K562 (cell line): ENCODE measurements around the gene UBXN10. TPM values are rescaled to one million over a fixed set of nuclear protein-coding genes. Genes with fewer than 3 reads are reported as not detected.
A peak's percentile ranks its signal among the peaks of the same experiment; 100 is the strongest.

Source experiments
- ATAC-seq: fragments of 200-7000 bp; cut with Tn5 transposase; 3 replicates; pipeline ENCODE4 v1.9.1; 2020; ENCODE audit warnings: moderate library complexity
- BruUV-seq: library from RNA; stranded (reverse); fragments of 400-500 nt; replicated peaks from 2 replicates; lab custom pipeline; 2021; lab: Mats Ljungman, UMichigan
- CTCF ChIA-PET: fragments of 300-600 bp; formaldehyde crosslinking; extraction: SDS; loops from one replicate; lab custom pipeline; 2021; ENCODE audit warnings: low intra/inter-chr PET ratio; lab: Yijun Ruan, JAX
- POLR2A ChIA-PET: fragments of 300-600, 350-650 bp; sonication (Branson Sonifier 250); formaldehyde crosslinking; extraction: SDS; loops from one replicate; lab custom pipeline; 2021; ENCODE audit warnings: antibody characterized with exemption, inconsistent platforms; lab: Yijun Ruan, JAX
- DNase-seq, 4 experiments: peaks; one replicate each; pipeline versions ENCODE4 v3.0.0 to v3.0.0-alpha.2; 2011 to 2018; ENCODE audit warnings: low spot score in 3 of 4, mixed read lengths in 3 of 4; ENCODE audit errors: extremely low read depth in 1 of 4
- FAIRE-seq: peaks from 2 replicates; lab custom pipeline; 2011; peaks lifted over from hg19 to GRCh38; lab: Jason Lieb, UNC
- H2AFZ ChIP-seq: 2 replicates; pipeline ENCODE4 v1.6.0; 2011; ENCODE audit warnings: low read depth, low read length, control low read depth, inconsistent platforms
- H3K27ac ChIP-seq: fragments of 200-600 bp; 3 replicates; pipeline ENCODE4 v1.8.0; 2011; ENCODE audit warnings: low read depth, mild to moderate bottlenecking, control low read depth, inconsistent platforms, low read length, moderate library complexity, mixed read lengths; ENCODE audit errors: extremely low read depth
- H3K27me3 ChIP-seq, 2 experiments: fragments of 300-600 bp in 1 of 2; 2 replicates in 1 of 2; 3 replicates in 1 of 2; pipeline versions ENCODE4 v1.6.0 to v1.8.0; 2011; ENCODE audit warnings: inconsistent platforms in 2 of 2, low read length in 2 of 2, mild to moderate bottlenecking in 1 of 2, mixed read lengths in 1 of 2, moderate library complexity in 1 of 2; ENCODE audit not compliant: control insufficient read depth in 2 of 2, insufficient read depth in 2 of 2
- H3K36me3 ChIP-seq: fragments of 300-600 bp; 3 replicates; pipeline ENCODE4 v1.8.0; 2011; ENCODE audit warnings: mild to moderate bottlenecking, low read length, inconsistent platforms; ENCODE audit not compliant: control insufficient read depth, insufficient read depth
- H3K4me1 ChIP-seq, 2 experiments: fragments of 200-600 bp in 1 of 2; replicated peaks in 1 of 2; 2 replicates in 1 of 2; 3 replicates in 1 of 2; pipeline versions ENCODE4 v1.5.1 to v1.8.0; 2011; ENCODE audit warnings: inconsistent platforms in 2 of 2, low read length in 2 of 2, mild to moderate bottlenecking in 1 of 2, mixed read lengths in 1 of 2, moderate library complexity in 1 of 2; ENCODE audit not compliant: control insufficient read depth in 2 of 2, insufficient read depth in 2 of 2
- H3K4me2 ChIP-seq: 2 replicates; pipeline ENCODE4 v1.6.1; 2011; ENCODE audit warnings: low read length, control low read depth, inconsistent platforms, mixed read lengths; ENCODE audit not compliant: insufficient read depth
- H3K4me3 ChIP-seq: fragments of 200-600 bp; sonication (generic), shearing (Covaris generic); 2 replicates; pipeline ENCODE4 v1.5.1; 2016; ENCODE audit warnings: control low read depth, inconsistent platforms
- H3K79me2 ChIP-seq: fragments of 200-600 bp; 3 replicates; pipeline ENCODE4 v1.8.0; 2011; ENCODE audit warnings: low read length, inconsistent platforms; ENCODE audit not compliant: control insufficient read depth, insufficient read depth
- H3K9ac ChIP-seq, 2 experiments: 2 replicates each; pipeline versions ENCODE4 v1.6.0 to v1.6.1; 2011; ENCODE audit warnings: low read depth in 2 of 2, low read length in 2 of 2, control low read depth in 1 of 2, inconsistent platforms in 1 of 2, mild to moderate bottlenecking in 1 of 2, mixed read lengths in 1 of 2; ENCODE audit not compliant: insufficient read depth in 1 of 2
- H3K9me1 ChIP-seq: one replicate; pipeline ENCODE4 v1.6.0; 2011; ENCODE audit warnings: inconsistent platforms, mild to moderate bottlenecking, low read length, moderate library complexity; ENCODE audit not compliant: control insufficient read depth, insufficient read depth
- H3K9me3 ChIP-seq: replicated peaks from 2 replicates; pipeline ENCODE4 v1.5.1; 2011; ENCODE audit warnings: low read depth, low read length, inconsistent platforms; ENCODE audit not compliant: control insufficient read depth, insufficient read depth
- H4K20me1 ChIP-seq: replicated peaks from 2 replicates; pipeline ENCODE4 v1.6.1; 2011; ENCODE audit warnings: low read length, inconsistent platforms, mixed read lengths; ENCODE audit not compliant: control insufficient read depth, insufficient read depth
- BRD9 ChIP-seq: fragments of 450-650 bp; IDR thresholded peaks from 2 replicates; pipeline ENCODE4 v1.6.1; 2018; ENCODE audit warnings: low read depth; ENCODE audit not compliant: partially characterized antibody
- FOSL1 ChIP-seq: fragments of 200-800 bp; sonication (Bioruptor generic); conservative IDR thresholded peaks from 2 replicates; pipeline ENCODE4 v1.6.1; 2016; ENCODE audit warnings: missing genetic modification characterization, missing compliant biosample characterization
- GTF2A2 ChIP-seq: IDR thresholded peaks from 2 replicates; pipeline ENCODE4 v1.6.1; 2016; ENCODE audit warnings: mild to moderate bottlenecking, missing genetic modification characterization, missing compliant biosample characterization
- HMBOX1 ChIP-seq: sonication (generic); IDR thresholded peaks from 2 replicates; pipeline ENCODE4 v1.6.1; 2016
- NR2C1 ChIP-seq, 2 experiments: fragments of 450-650 bp; IDR thresholded peaks; 2 replicates each; pipeline ENCODE4 v1.6.1; 2017; ENCODE audit warnings: mild to moderate bottlenecking in 2 of 2, antibody characterized with exemption in 1 of 2, inconsistent platforms in 1 of 2, missing compliant biosample characterization in 1 of 2, missing genetic modification characterization in 1 of 2
- RBM39 ChIP-seq: fragments of 200-400 bp; formaldehyde crosslinking; optimal IDR thresholded peaks from 2 replicates; pipeline ENCODE3; 2018; ENCODE audit warnings: low read depth, low read length
- SMAD3 ChIP-seq: fragments of 450-650 bp; formaldehyde crosslinking; conservative IDR thresholded peaks from 2 replicates; pipeline ENCODE4 v1.4.0; 2020; ENCODE audit warnings: mild to moderate bottlenecking
- ZBTB5 ChIP-seq: fragments of 450-650 bp; IDR thresholded peaks from 2 replicates; pipeline ENCODE4 v1.6.1; 2017; ENCODE audit warnings: antibody characterized with exemption
- whole genome bisulfite sequencing: fragments of 100-300 bp; shearing (Covaris generic); methylation state at CpG from one replicate; pipeline ENCODE4 v1.1.6; 2016; ENCODE audit warnings: low coverage, mixed read lengths; ENCODE audit not compliant: insufficient coverage; ENCODE audit errors: missing lambda C conversion rate; 5-methylcytosine and 5-hydroxymethylcytosine counted together
- in situ Hi-C: fragments of 300-500 bp; cut with MboI; formaldehyde crosslinking; loops from 4 replicates; pipeline ENCODE4 v1.15.0; 2018; ENCODE audit warnings: inconsistent platforms, mixed read lengths
- intact Hi-C: fragments of 100-400 bp; cut with micrococcal nuclease; formaldehyde crosslinking; loops from 2 replicates; pipeline ENCODE4 v1.14.2; 2022
- polyA plus RNA-seq, 8 experiments: library from polyadenylated mRNA; depleted of rRNA in 4 of 8; stranded (reverse) in 5 of 8; unstranded in 3 of 8; fragments of >200 nt; fragmentation: Nextera tagmentation in 2 of 8; fragmentation: Illumina TruSeq in 1 of 8; extraction: Ambion mirVana in 2 of 8; extraction: Trizol in 1 of 8; gene quantifications; 2 replicates each; pipeline versions ENCODE4 v1.2.1 to v1.2.3, GENCODE V29; 2011 to 2014; ENCODE audit warnings: inconsistent platforms in 1 of 8, missing spikeins in 1 of 8
- total RNA-seq, 7 experiments: library from RNA; depleted of rRNA in 6 of 7; stranded (reverse); fragments of >200 nt in 6 of 7; fragmentation: Illumina TruSeq in 2 of 7; extraction: Trizol in 2 of 7; gene quantifications; 2 replicates each; pipeline versions ENCODE4 v1.2.1 to v1.2.3, GENCODE V29; 2011 to 2021; ENCODE audit warnings: low replicate concordance in 1 of 7

Gene UBXN10
- total and polyA plus RNA-seq, 9 of the 15 experiments (the other 6 are each of a cell fraction or from before 2014, with no cell fraction given), result 10.7 to 17.7 (median 13.6) TPM

- in situ Hi-C loops, result no loop called here
- Histone ChIP-seq H3K36me3 (peaks cover 24% of the 10 kb centered on the region; the same call in 2 of the 3 replicates), H3K27me3 (no peaks in the 10 kb centered on the region), H3K9me1 (no peaks in the 10 kb centered on the region), H3K27ac (peak overlapping the region; percentile 95), H3K4me1 (peaks cover 73 to 80% of the 10 kb centered on the region in 2 experiments), H3K79me2 (peaks cover 44% of the 10 kb centered on the region), H4K20me1 (no peaks in the 10 kb centered on the region), H3K4me3 (peak overlapping the region; percentile 74), H3K4me2 (peak overlapping the region; percentile 87), H2AFZ (peak overlapping the region; percentile 23), H3K9ac (peak overlapping the region; percentile 89 to 97), H3K9me3 (no peaks in the 10 kb centered on the region)
- TSS peak; percentile 56 for BruUV-seq
- CTCF ChIA-PET, result no interaction called here
- ATAC-seq (no peak), DNase-seq (peak in 3 of 4 experiments; percentile 44 to 71 (median 68)), FAIRE-seq (no peak)
- 4% methylated on average over 7 of the region's 7 CpGs for WGBS
- intact Hi-C loops, result no loop called here
- POLR2A ChIA-PET, result interaction anchor here (0.6 to 2.2 kb wide), 8 partner anchors 8 to 889 kb away, joined by 3 to 15 read pairs (median 4); no protein-coding TSS in a partner anchor
- no peak for TF ChIP-seq GTF2A2 (tag)
- TF ChIP-seq BRD9, result peak; percentile 45
- no peak for TF ChIP-seq HMBOX1
- TF ChIP-seq RBM39, result peak; percentile 29
- peak; percentile 52; the same call in 1 of the 2 replicates for TF ChIP-seq SMAD3 (CRISPR knock-in tag)
- no peak for TF ChIP-seq ZBTB5
- no peak for TF ChIP-seq NR2C1 (IDR thresholded peaks at IDR 0.05)
- 0 out of 2 replicates have a peak, but pooled peaks have one; percentile 12 for TF ChIP-seq NR2C1 (tag; IDR thresholded peaks at IDR 0.05)
- TF ChIP-seq FOSL1, result peak; percentile 64
Measured at GRCh38 chr1:20187103-20187812, 1.4 kb downstream of the UBXN10 start.
